ENCODE measurements around the gene KMT5C.

The KMT5C gene

DNA sequence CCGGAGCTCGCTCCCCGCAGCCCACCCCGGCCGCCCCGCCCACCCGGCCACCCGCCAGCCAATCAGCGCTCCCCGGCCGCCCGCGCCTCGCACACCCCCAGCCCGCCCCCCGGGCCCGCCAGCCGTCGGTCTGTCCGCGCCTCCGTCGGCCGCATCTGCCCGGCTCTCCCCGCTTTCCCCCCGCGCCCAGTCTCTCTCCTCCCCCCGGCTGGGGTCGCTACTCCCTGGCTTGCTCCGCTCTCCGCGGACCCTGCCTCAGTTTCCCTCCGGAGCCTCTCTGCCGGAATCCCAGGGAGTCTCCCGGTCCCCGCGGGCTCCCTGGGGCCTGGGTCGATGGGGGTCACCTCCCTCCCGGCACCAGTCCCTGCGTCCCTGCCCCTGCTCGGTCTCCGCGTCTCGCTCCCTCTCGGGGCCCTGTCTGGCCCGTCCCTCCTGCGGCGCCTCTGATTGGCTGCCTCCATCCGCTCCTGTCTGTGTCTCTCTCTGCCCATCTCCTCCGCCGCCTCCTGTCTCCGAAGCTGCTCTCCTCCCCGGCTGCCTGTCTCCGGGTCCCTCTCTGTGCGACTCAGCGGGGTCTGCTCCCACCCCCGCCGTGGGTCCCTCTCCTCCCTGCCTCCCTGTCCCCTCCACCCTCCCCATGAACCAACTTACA lies 30.1 kb downstream of the KMT5C start:
- no peak for DNase-seq

DNA sequence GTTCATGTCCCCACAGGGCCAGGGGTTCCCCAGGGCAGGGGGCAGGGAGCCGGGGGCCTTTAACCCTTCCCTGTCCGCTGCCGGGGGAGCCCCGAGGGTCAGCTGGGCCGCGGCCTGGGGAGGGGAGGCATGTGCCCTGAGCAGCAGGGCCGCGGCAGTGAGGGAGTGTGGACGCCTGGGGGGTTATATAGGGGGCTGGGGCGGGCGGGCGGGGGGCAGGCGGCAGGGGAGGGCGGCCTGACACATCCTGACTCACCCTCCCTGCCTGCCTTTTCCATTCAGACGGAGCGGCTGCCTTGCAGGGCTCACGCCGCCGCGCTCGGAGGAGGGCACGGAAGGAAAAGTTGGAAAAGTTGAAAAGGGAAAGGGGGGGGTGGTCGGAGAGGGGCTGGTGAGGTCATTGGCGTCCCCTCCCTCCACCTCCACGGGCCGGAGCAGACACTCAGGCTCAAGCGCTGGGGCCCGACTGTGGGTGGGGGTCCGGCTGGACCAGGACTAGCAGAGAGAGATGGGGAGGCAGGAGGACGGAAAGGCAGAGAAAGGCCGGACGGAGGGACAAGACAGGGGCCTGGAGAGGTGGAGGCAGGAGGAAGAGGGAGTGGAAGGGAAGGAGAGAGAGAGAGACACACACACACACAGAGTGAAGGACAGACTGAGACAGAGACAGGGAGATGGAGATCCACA lies 30.8 kb downstream of the KMT5C start, which contains the start of gene IL11:
Gene IL11 (minus strand): TSS at position 159 of the 684 bp plus-strand sequence. CDS start 153 bp downstream, at position 6.
- DNase-seq = no peak

- DNase-seq = no peak
Observed at GRCh38 chr19:55372316-55373081, 32.8 kb downstream of the KMT5C start.

GRCh38 chr19:55373306-55373992 lies 33.8 kb downstream of the KMT5C start:
- no peak for DNase-seq

GRCh38 chr19:55373993-55374757 lies 34.5 kb downstream of the KMT5C start:
- DNase-seq = no peak

DNA sequence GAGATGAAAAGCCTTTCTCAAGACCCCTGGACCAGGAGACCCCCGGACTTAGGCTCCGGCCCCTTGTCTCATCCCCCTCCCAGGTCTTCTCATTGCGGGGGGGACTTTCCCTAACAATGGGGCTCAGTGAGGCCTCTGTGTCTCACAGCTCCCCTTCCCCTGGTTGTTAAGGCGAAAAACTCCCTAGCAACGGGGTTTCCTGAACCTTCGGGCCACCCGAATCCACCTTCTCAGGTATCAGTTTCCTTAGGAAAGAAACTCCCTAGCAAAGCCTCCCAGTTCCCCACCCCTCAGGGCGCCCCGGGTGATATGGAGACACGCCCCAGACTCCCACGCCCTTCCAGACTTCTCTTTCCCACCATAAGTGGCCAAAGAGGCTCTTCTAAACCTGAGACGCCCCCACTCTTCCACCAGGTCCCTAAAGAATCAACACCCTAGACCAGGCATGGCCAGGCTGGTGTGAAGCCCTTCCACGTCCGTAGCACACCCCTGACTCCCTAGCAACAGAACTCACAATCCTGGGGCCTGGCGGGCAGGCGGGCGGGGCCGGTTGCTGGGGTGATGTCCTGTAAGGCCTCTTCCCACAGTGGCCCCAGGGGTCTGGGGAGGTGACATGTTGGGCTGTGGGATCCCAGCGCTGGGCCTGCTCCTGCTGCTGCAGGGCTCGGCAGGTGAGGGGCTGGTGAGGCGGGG lies 36.7 kb downstream of the KMT5C start, which contains the start of gene TMEM190:
Gene TMEM190 (plus strand): TSS at position 586 of the 693 bp plus-strand sequence. CDS start 28 bp downstream, at position 614.
- DNase-seq = no peak

GRCh38 chr19:55377356-55378131 lies 37.9 kb downstream of the KMT5C start:
- no peak for DNase-seq

GRCh38 chr19:55379174-55379573 lies 39.5 kb downstream of the KMT5C start:
- no peak for DNase-seq

DNA sequence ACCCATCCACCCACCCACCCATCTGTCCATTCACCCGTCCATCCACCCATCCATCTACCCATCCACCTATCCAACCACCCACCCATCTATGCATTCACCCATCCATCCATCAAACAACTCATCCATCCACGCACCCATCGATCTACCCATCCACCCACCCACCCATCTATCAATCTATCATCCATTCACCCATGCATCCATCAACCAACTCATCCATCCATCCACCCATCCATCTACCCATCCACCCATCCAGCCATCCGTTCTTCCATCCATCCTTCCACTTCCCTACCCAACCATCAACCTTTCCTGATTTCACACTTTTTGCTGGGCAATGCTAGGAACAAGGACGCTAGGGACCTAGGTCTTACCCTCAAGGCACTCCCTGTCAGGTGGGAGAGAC lies 42.3 kb downstream of the KMT5C start:
- no peak for DNase-seq

GRCh38 chr19:55382522-55383054 lies 42.9 kb downstream of the KMT5C start:
- no peak for DNase-seq

DNA sequence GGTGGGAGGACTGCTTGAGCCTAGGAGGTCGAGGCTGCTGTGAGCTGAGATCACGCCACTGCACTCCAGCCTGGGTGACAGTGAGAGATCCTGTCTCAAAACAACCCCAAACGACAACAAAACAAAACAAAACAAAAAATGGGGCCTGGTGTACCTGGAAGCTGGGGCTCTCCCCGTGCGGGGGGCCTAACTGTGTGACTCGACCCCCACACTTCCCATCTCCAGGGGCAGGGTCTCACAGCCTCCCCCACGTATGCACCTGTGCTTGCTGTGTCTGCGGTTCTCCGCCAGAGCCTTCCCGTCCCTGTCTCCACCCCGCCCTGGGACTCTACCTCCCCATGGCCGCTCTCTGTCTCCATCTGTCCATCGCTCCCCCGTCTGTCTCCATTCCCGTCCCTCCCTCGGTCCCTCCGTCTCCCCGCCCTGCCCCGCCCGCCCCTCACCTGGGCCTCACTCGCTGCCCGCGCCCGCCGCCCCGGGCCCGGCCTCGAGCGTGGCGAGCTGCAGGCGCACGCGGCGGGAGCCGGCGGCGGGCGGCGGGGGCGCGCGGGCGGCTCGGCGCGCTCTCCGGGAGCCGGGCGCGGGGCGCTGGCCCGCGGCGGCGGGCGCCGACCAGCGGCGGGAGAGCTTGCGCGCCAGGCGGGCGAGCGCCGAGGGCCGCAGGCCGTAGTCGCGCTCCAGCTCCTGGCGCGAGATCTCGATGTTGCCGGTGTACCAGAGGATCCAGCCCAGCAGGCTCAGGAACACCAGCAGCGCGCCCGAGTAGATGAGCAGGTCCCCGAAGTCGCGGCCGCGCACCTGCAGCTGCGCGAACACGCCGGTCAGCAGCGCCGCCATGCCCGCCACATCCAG lies 43.8 kb downstream of the KMT5C start:
- DNase-seq = peak in 1 of 4 experiments; percentile 35

DNA sequence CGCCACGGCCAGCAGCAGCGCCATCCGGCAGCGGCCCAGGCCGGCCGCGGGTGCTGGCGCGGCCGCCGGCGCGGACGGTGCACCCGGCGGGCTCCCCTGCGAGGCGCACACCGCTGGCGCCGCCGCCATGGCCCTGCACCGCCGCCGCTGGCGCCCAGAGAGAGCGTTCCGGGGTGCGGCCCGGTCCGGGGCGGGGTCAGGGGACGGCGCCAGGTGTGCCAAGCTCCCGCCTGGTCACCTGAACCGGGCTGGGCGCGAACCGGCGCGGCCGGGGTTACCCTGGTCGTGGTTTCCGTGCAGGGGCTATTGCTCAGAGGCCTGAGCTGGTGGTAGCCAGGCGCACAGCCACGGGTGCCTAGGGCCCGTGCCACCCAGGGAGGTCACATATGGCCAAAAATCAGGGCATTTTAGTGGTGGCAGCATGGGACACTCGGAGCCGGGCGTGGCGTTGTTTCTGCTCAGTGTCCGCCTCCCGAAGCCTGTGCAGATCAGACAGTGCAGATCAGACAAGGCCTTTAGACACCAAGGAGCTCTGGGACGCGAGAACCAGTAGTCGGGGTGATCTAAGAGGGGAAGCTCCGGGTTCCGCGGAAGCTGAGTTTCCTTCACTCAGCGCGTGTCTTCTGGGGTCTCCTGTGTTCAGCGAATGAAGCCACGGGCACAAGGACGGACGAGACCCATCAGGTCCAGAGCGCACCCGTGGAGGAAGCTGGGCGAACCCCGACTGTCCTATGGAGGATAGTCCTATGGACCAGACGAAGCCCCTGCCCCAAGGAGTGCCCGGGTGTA lies 44.6 kb downstream of the KMT5C start, which contains the start of gene TMEM238:
Gene TMEM238 (minus strand): TSS at position 162 of the 789 bp plus-strand sequence. CDS start 33 bp downstream, at position 129.
- DNase-seq = peak in 1 of 4 experiments; percentile 35

- DNase-seq = peak; percentile 82 to 96 (median 88)
Observed at GRCh38 chr19:55384920-55385723, 45.4 kb downstream of the KMT5C start.

DNA sequence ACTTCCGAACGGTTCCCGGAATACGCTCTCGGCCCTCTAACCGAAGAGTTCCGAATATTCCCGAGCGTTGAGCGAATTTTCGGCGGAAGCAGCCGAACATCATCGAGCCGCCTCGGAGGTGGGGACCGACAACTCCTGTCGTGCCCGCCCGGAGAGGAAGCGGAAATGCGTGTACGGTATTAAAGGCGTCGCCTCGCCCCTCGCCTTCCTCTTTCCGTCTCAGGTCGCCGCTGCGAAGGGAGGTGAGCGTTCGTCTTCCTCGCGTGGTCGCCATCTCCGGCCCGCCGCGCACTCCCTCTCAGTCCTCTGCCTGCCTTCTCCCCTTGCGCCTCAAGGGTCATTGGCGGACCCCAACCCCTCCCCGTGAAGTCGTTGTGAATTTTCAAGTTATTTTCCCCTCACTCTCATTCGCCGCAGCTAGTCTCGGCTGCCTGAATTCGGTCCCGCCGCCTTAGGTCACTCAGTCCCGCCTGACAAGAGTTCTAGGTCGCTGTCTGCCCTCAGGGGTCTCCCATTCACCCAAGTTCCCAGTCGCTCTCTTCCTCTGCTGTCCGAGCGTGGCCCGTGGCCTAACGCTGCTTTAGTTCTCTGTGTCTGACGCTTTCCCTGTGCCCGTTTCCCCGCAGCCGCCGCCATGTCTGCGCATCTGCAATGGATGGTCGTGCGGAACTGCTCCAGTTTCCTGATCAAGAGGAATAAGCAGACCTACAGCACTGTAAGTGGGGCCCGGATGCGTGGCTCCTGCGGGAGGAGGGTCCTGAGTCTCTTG lies 46.2 kb downstream of the KMT5C start, which contains the start of gene RPL28:
Gene RPL28 (plus strand): TSS at position 209 of the 769 bp plus-strand sequence. CDS start 426 bp downstream, at position 635.
- peak; percentile 88 to 97 (median 96) for DNase-seq

DNA sequence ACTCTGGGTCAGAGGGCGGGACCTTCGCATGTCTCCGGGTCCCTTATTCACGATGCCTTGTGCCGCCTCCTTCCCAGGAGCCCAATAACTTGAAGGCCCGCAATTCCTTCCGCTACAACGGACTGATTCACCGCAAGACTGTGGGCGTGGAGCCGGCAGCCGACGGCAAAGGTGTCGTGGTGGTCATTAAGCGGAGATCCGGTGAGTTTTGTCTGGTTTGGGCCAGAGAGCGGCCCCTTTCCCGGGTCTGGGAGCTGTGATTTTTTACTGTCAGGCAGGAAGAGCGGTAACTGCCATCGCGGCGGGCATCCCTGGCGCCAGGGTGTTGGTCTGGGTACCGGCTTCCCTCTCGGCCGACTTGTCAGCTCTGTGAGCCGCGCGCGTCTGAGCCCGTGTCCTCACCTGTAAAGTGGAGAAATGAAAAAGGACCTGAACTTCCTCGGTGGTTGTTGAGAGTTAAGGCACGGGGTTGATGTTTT lies 46.9 kb downstream of the KMT5C start:
- no peak for DNase-seq
